PC-9 (cell line): ENCODE results near the gene UBLCP1. TPM values are rescaled to one million over a fixed set of nuclear protein-coding genes. Genes with fewer than 3 reads are reported as not detected.

ENCODE experiments used
- Bru-seq: library from RNA; stranded (reverse); fragments of 400-500 nt; gene quantifications from one replicate; lab custom pipeline; 2021; lab: Mats Ljungman, UMichigan
- BruChase-seq, 2 experiments: library from RNA; stranded (reverse); fragments of 400-500 nt; gene quantifications; one replicate each; lab custom pipeline; 2021; lab: Mats Ljungman, UMichigan
- BruUV-seq: library from RNA; stranded (reverse); fragments of 400-500 nt; replicated peaks from 2 replicates; lab custom pipeline; 2021; lab: Mats Ljungman, UMichigan
- CTCF ChIA-PET: fragments of 300-600 bp; sonication (Branson Sonifier 250); formaldehyde crosslinking; loops from one replicate; lab custom pipeline; 2022; ENCODE audit warnings: antibody characterized with exemption; lab: Charles Lee
- POLR2A ChIA-PET: fragments of 300-600 bp; sonication (Branson Sonifier 250); formaldehyde crosslinking; loops from one replicate; lab custom pipeline; 2022; ENCODE audit warnings: antibody characterized with exemption; ENCODE audit not compliant: unreplicated experiment; lab: Charles Lee
- DNase-seq, 2 experiments: peaks; one replicate each; pipeline versions ENCODE4 v3.0.0 to v3.0.0-alpha.2; 2015 to 2022; ENCODE audit warnings: mixed read lengths in 1 of 2
- H2AFZ ChIP-seq: fragments of 200-600 bp; sonication (generic); 2 replicates; pipeline ENCODE4 v1.8.1; 2017; ENCODE audit warnings: antibody characterized with exemption
- H3F3A ChIP-seq: fragments of 200-600 bp; sonication (generic); 2 replicates; pipeline ENCODE4 v1.8.1; 2017; ENCODE audit warnings: antibody characterized with exemption, mild to moderate bottlenecking, low read depth; ENCODE audit not compliant: insufficient read depth
- H3K27ac ChIP-seq: fragments of 200-600 bp; sonication (generic); 2 replicates; pipeline ENCODE4 v1.6.1; 2016; ENCODE audit warnings: mixed run types
- H3K27me3 ChIP-seq: fragments of 200-600 bp; sonication (generic); 2 replicates; pipeline ENCODE4 v1.6.1; 2016; ENCODE audit warnings: low read depth, mixed run types; ENCODE audit not compliant: insufficient read depth
- H3K36me3 ChIP-seq: fragments of 200-600 bp; sonication (generic); 2 replicates; pipeline ENCODE4 v1.6.1; 2016; ENCODE audit warnings: low read depth, mixed run types
- H3K4me1 ChIP-seq: fragments of 200-600 bp; sonication (generic); replicated peaks from 2 replicates; pipeline ENCODE4 v1.6.1; 2016; ENCODE audit warnings: mixed run types; ENCODE audit not compliant: insufficient read depth
- H3K4me2 ChIP-seq: fragments of 200-600 bp; sonication (generic); 2 replicates; pipeline ENCODE4 v1.6.1; 2017; ENCODE audit warnings: mixed run types
- H3K4me3 ChIP-seq: fragments of 200-600 bp; sonication (generic); 2 replicates; pipeline ENCODE4 v1.6.1; 2016; ENCODE audit warnings: mixed run types
- H3K79me2 ChIP-seq: fragments of 200-600 bp; sonication (generic); 2 replicates; pipeline ENCODE4 v1.6.1; 2017; ENCODE audit warnings: low read depth, mixed run types
- H3K9me2 ChIP-seq: fragments of 200-600 bp; sonication (generic); 2 replicates; pipeline ENCODE4 v1.8.1; 2017; ENCODE audit warnings: mild to moderate bottlenecking; ENCODE audit not compliant: insufficient read depth
- H3K9me3 ChIP-seq: fragments of 200-600 bp; sonication (generic); 2 replicates; pipeline ENCODE4 v1.8.1; 2016; ENCODE audit warnings: low read depth; ENCODE audit not compliant: insufficient read depth
- H4K20me1 ChIP-seq: fragments of 200-600 bp; sonication (generic); 2 replicates; pipeline ENCODE4 v1.8.1; 2017; ENCODE audit not compliant: insufficient read depth
- EZH2 ChIP-seq: fragments of 200-600 bp; sonication (generic); IDR thresholded peaks from 2 replicates; pipeline ENCODE4 v1.8.0; 2017; ENCODE audit warnings: antibody characterized with exemption, low read depth
- intact Hi-C: fragments of 100-400 bp; cut with micrococcal nuclease; formaldehyde crosslinking; loops from one replicate; pipeline ENCODE4 v1.10.0; 2022; ENCODE audit not compliant: unreplicated experiment
- long read RNA-seq: library from polyadenylated mRNA; stranded (forward); transcript quantifications from one replicate; pipeline ENCODE4 v2.0.0, GENCODE V29; 2022
- total RNA-seq: library from RNA; stranded (reverse); gene quantifications from 2 replicates; pipeline ENCODE4 v1.2.3, GENCODE V29; 2021
- TF ChIP-seq, protein P1 (sequence below): fragments of 200-600 bp; sonication (generic); conservative IDR thresholded peaks from 2 replicates; pipeline ENCODE4 v1.6.1; 2017; ENCODE audit warnings: mixed run types, antibody characterized with exemption, mild to moderate bottlenecking, moderate library complexity

UBLCP1 gene, protein sequence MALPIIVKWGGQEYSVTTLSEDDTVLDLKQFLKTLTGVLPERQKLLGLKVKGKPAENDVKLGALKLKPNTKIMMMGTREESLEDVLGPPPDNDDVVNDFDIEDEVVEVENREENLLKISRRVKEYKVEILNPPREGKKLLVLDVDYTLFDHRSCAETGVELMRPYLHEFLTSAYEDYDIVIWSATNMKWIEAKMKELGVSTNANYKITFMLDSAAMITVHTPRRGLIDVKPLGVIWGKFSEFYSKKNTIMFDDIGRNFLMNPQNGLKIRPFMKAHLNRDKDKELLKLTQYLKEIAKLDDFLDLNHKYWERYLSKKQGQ
- total RNA-seq (22.1 and 27.8 TPM in 2 replicates), Bru-seq, nascent RNA (percentile 88 among the genes with signal in this experiment), BruChase-seq, experiment 1, labeled RNA remaining after a 2-hour chase (percentile 88 among the genes with signal in this experiment), BruChase-seq, experiment 2, labeled RNA remaining after a 6-hour chase (percentile 90 among the genes with signal in this experiment)
- long read RNA-seq, transcript UBLCP1-201 (11 exons, 2,392 nt): major isoform, 43 of 46 reads
- long read RNA-seq, partial matches to known transcripts: 3 of 46 reads
- long read RNA-seq, other reads (novel, unspliced or antisense): 0 of 46 reads

- H3K4me1 ChIP-seq: peaks cover 19% of the 10 kb centered on the region
- H3K27ac ChIP-seq: peak within 1 kb of the TSS; percentile 80
- TSS peak; percentile 97 for BruUV-seq
- ChIA-PET CTCF (no interaction called here), POLR2A (interaction anchor here (0.6 kb wide), 1 partner anchor 10 kb away, joined by 3 read pairs; no protein-coding TSS in a partner anchor)
- 0 out of 2 replicates have a peak, but pooled peaks cover 6% of the 10 kb centered on the region for H3F3A ChIP-seq
- no peaks in the 10 kb centered on the region for H4K20me1 ChIP-seq
- intact Hi-C loops: loop anchor here (1.0 to 2.0 kb wide), 3 partner anchors 54 to 106 kb away; partner anchors contain the start of gene RNF145
- peaks cover 27% of the 10 kb centered on the region for H3K79me2 ChIP-seq
- H2AFZ ChIP-seq: peak within 1 kb of the TSS; percentile 91
- H3K9me3 ChIP-seq: no peaks in the 10 kb centered on the region
- H3K27me3 ChIP-seq: no peaks in the 10 kb centered on the region
- TF ChIP-seq EZH2: no peak
- TF ChIP-seq, protein P1, sequence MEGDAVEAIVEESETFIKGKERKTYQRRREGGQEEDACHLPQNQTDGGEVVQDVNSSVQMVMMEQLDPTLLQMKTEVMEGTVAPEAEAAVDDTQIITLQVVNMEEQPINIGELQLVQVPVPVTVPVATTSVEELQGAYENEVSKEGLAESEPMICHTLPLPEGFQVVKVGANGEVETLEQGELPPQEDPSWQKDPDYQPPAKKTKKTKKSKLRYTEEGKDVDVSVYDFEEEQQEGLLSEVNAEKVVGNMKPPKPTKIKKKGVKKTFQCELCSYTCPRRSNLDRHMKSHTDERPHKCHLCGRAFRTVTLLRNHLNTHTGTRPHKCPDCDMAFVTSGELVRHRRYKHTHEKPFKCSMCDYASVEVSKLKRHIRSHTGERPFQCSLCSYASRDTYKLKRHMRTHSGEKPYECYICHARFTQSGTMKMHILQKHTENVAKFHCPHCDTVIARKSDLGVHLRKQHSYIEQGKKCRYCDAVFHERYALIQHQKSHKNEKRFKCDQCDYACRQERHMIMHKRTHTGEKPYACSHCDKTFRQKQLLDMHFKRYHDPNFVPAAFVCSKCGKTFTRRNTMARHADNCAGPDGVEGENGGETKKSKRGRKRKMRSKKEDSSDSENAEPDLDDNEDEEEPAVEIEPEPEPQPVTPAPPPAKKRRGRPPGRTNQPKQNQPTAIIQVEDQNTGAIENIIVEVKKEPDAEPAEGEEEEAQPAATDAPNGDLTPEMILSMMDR: no peak
- H3K4me3 ChIP-seq: peak within 1 kb of the TSS; percentile 91
- DNase-seq: peak; percentile 76 to 78
- no peaks in the 10 kb centered on the region for H3K9me2 ChIP-seq
- no peaks in the 10 kb centered on the region for H3K36me3 ChIP-seq
- peak within 1 kb of the TSS; percentile 95 for H3K4me2 ChIP-seq
Measured at GRCh38 chr5:159262859-159263568, at the start of gene UBLCP1. Gene UBLCP1, plus strand, starts transcription at chr5:159263290. Its CDS starts 5,626 bp downstream, at chr5:159268916.

GRCh38 chr5:159214486-159215271, 48.4 kb upstream of the UBLCP1 start:
- no peak overlapping the region for H3K4me2 ChIP-seq
- H4K20me1 ChIP-seq: no peaks in the 10 kb centered on the region
- no peaks in the 10 kb centered on the region for H3K79me2 ChIP-seq
- BruUV-seq: no TSS peak
- H3K36me3 ChIP-seq: no peaks in the 10 kb centered on the region
- no peak for TF ChIP-seq EZH2
- TF ChIP-seq, protein P1: no peak
- no peak overlapping the region for H3K27ac ChIP-seq
- DNase-seq: no peak
- ChIA-PET POLR2A (no interaction called here), CTCF (no interaction called here)
- no peak overlapping the region for H2AFZ ChIP-seq
- H3F3A ChIP-seq: peaks cover 29% of the 10 kb centered on the region
- intact Hi-C loops: no loop called here
- H3K4me1 ChIP-seq: peaks cover 22% of the 10 kb centered on the region
- no peak overlapping the region for H3K4me3 ChIP-seq
- H3K27me3 ChIP-seq: no peaks in the 10 kb centered on the region
- no peaks in the 10 kb centered on the region for H3K9me3 ChIP-seq
- H3K9me2 ChIP-seq: no peaks in the 10 kb centered on the region
